ENCODE measurements around the gene LSAMP. TPM values are rescaled to one million over a fixed set of nuclear protein-coding genes. Genes with fewer than 3 reads are reported as not detected.

LSAMP gene
- total RNA-seq (1.5 TPM), polyA plus RNA-seq (0.71 TPM)
- long read RNA-seq, donor 1, full-length matches to known transcripts, result 1 of 1 reads
- long read RNA-seq, donor 1, partial matches to known transcripts, result 0 of 1 reads
- long read RNA-seq, donor 1, other reads (novel, unspliced or antisense), result 0 of 1 reads
- long read RNA-seq, donor 2, full-length matches to known transcripts, result 2 of 2 reads
- long read RNA-seq, donor 2, partial matches to known transcripts, result 0 of 2 reads
- long read RNA-seq, donor 2, other reads (novel, unspliced or antisense), result 0 of 2 reads
- long read RNA-seq, donor 3, full-length matches to known transcripts, result 1 of 1 reads
- long read RNA-seq, donor 3, partial matches to known transcripts, result 0 of 1 reads
- long read RNA-seq, donor 3, other reads (novel, unspliced or antisense), result 0 of 1 reads
- long read RNA-seq, donor 4, full-length matches to known transcripts, result 1 of 1 reads
- long read RNA-seq, donor 4, partial matches to known transcripts, result 0 of 1 reads
- long read RNA-seq, donor 4, other reads (novel, unspliced or antisense), result 0 of 1 reads
- long read RNA-seq, donor 5, full-length matches to known transcripts, result 4 of 9 reads
- long read RNA-seq, donor 5, partial matches to known transcripts, result 5 of 9 reads
- long read RNA-seq, donor 5, other reads (novel, unspliced or antisense), result 0 of 9 reads
- long read RNA-seq, donor 6, full-length matches to known transcripts, result 3 of 3 reads
- long read RNA-seq, donor 6, partial matches to known transcripts, result 0 of 3 reads
- long read RNA-seq, donor 6, other reads (novel, unspliced or antisense), result 0 of 3 reads
- long read RNA-seq, donor 7, full-length matches to known transcripts, result 1 of 1 reads
- long read RNA-seq, donor 7, partial matches to known transcripts, result 0 of 1 reads
- long read RNA-seq, donor 7, other reads (novel, unspliced or antisense), result 0 of 1 reads
- long read RNA-seq, donor 8, full-length matches to known transcripts, result 3 of 3 reads
- long read RNA-seq, donor 8, partial matches to known transcripts, result 0 of 3 reads
- long read RNA-seq, donor 8, other reads (novel, unspliced or antisense), result 0 of 3 reads
- long read RNA-seq, donor 9, result 0 reads
- long read RNA-seq, donor 10, result 0 reads

DNA sequence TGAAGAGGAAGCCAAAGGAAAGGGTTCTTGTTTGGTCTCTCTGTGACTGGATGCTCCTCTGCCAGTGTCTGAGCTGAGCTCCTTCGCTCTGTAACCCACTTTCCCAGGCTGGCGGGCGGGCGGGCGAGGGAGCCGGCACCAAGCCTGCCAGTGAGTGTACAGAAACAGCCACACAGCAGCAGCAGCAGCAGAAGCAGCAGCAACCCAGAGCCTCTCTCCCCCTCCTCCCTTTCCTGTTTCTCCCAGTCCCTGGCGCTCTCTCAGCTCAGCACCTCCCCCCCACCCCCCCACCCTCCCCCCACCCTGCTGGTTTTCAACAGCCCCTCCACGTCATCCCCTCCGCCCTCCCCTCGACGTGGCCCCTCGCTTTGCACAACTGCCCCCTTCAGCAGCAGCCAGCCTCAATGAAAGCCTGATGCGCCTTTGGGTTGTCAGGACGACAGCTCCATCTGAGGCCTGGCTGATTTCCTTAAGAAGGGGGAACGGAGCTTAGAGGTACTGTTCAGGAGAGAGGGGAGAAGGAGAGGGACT lies at the start of gene LSAMP:
Gene LSAMP, minus strand, starts transcription at position 177 of the 531 bp plus-strand sequence.
- Histone ChIP-seq H3K36me3 (ENCODE audit: control insufficient read depth in 2 of 2, insufficient read depth in 2 of 2, low read length in 1 of 2) (no peaks in the 10 kb centered on the region), H3K9me3 (ENCODE audit: control insufficient read depth in 2 of 2, insufficient read depth in 1 of 2, low read length in 1 of 2) (no peaks in the 10 kb centered on the region), H3K27me3 (ENCODE audit: control insufficient read depth in 2 of 2, insufficient read depth in 1 of 2, low read length in 1 of 2) (peaks cover 0 to 10% of the 10 kb centered on the region in 2 donors), H3K27ac (ENCODE audit: low read depth in 1 of 2, low read length in 1 of 2) (no peak within 1 kb of the TSS), H3K4me3 (ENCODE audit: low read length in 2 of 2) (no peak within 1 kb of the TSS), H3K4me1 (ENCODE audit: control insufficient read depth in 2 of 2, insufficient read depth in 2 of 2, low read length in 2 of 2) (no peaks in the 10 kb centered on the region)
- 9% methylated on average over 15 of the region's 15 CpGs for WGBS
- DNase-seq (ENCODE audit: low read depth in 6 of 9, low spot score in 9 of 9), result no peak

GRCh38 chr3:116492379-116492778 lies 47.1 kb upstream of the LSAMP start:
- WGBS, result over 99% methylated on average over 2 of the region's 2 CpGs
- Histone ChIP-seq H3K36me3 (ENCODE audit: control insufficient read depth in 2 of 2, insufficient read depth in 2 of 2, low read length in 1 of 2) (no peaks in the 10 kb centered on the region), H3K27ac (ENCODE audit: low read depth in 1 of 2, low read length in 1 of 2) (no peak overlapping the region), H3K27me3 (ENCODE audit: control insufficient read depth in 2 of 2, insufficient read depth in 1 of 2, low read length in 1 of 2) (no peaks in the 10 kb centered on the region), H3K9me3 (ENCODE audit: control insufficient read depth in 2 of 2, insufficient read depth in 1 of 2, low read length in 1 of 2) (peaks cover 0 to 9% of the 10 kb centered on the region in 2 donors), H3K4me1 (ENCODE audit: control insufficient read depth in 2 of 2, insufficient read depth in 2 of 2, low read length in 2 of 2) (no peaks in the 10 kb centered on the region), H3K4me3 (ENCODE audit: low read length in 2 of 2) (no peak overlapping the region)
- DNase-seq (ENCODE audit: low read depth in 6 of 9, low spot score in 9 of 9), result no peak

- 77% methylated on average over 4 of the region's 4 CpGs for WGBS
- Histone ChIP-seq H3K4me1 (ENCODE audit: control insufficient read depth in 2 of 2, insufficient read depth in 2 of 2, low read length in 2 of 2) (no peaks in the 10 kb centered on the region), H3K27ac (ENCODE audit: low read depth in 1 of 2, low read length in 1 of 2) (no peak overlapping the region), H3K4me3 (ENCODE audit: low read length in 2 of 2) (no peak overlapping the region), H3K9me3 (ENCODE audit: control insufficient read depth in 2 of 2, insufficient read depth in 1 of 2, low read length in 1 of 2) (peaks cover 0 to 26% of the 10 kb centered on the region in 2 donors), H3K36me3 (ENCODE audit: control insufficient read depth in 2 of 2, insufficient read depth in 2 of 2, low read length in 1 of 2) (no peaks in the 10 kb centered on the region), H3K27me3 (ENCODE audit: control insufficient read depth in 2 of 2, insufficient read depth in 1 of 2, low read length in 1 of 2) (no peaks in the 10 kb centered on the region)
- no peak for DNase-seq (ENCODE audit: low read depth in 6 of 9, low spot score in 9 of 9)
Measured at GRCh38 chr3:116483135-116483534, 37.8 kb upstream of the LSAMP start.

DNA sequence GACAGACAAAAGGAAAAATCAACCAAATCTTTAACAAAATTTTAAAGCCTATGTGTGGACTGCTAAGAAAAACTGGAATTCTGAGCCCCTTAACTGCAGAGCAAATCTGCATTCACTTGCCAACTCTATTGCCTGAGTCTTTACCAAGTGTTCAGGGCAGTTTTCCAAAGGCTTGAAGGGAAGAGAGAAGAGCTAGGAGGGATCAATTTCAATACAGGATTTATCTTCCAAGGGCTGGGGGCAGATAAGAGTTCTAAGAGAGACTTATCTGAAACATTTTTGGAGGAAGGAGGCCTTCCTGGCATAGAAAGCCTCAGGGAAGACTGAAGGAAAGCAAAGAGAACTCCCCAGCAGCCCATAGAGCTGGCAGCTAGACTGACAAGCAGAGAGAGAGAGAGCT lies 31.4 kb upstream of the LSAMP start:
- no peak for DNase-seq (ENCODE audit: low read depth in 6 of 9, low spot score in 9 of 9)
- Histone ChIP-seq H3K36me3 (ENCODE audit: control insufficient read depth in 2 of 2, insufficient read depth in 2 of 2, low read length in 1 of 2) (no peaks in the 10 kb centered on the region), H3K27me3 (ENCODE audit: control insufficient read depth in 2 of 2, insufficient read depth in 1 of 2, low read length in 1 of 2) (no peaks in the 10 kb centered on the region), H3K4me3 (ENCODE audit: low read length in 2 of 2) (no peak overlapping the region), H3K27ac (ENCODE audit: low read depth in 1 of 2, low read length in 1 of 2) (no peak overlapping the region), H3K9me3 (ENCODE audit: control insufficient read depth in 2 of 2, insufficient read depth in 1 of 2, low read length in 1 of 2) (peaks cover 0 to 7% of the 10 kb centered on the region in 2 donors), H3K4me1 (ENCODE audit: control insufficient read depth in 2 of 2, insufficient read depth in 2 of 2, low read length in 2 of 2) (no peaks in the 10 kb centered on the region)

DNA sequence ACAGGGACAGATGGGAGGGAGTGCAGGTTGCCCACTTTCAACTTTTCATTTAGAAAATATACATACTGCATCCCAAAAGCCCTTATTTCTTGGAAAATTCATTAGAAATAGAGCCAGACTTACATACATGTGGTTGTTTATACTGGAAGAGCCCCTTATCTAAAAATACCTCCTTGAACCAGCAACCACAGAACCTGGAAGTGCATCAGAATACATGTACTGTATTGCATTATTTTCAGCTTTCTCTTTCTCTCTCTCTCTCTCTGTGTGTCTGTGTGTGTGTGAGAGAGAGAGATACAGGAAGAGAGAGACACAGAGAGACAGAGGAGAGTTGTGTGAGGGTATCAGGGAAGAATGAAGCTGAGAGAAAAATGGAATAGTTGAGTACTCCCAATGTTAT lies 29.5 kb upstream of the LSAMP start:
- H3K27me3 ChIP-seq (ENCODE audit: control insufficient read depth in 2 of 2, insufficient read depth in 1 of 2, low read length in 1 of 2), result no peaks in the 10 kb centered on the region
- no peak for DNase-seq (ENCODE audit: low read depth in 6 of 9, low spot score in 9 of 9)
- H3K9me3 ChIP-seq (ENCODE audit: control insufficient read depth in 2 of 2, insufficient read depth in 1 of 2, low read length in 1 of 2), result peaks cover 0 to 7% of the 10 kb centered on the region in 2 donors
- H3K4me1 ChIP-seq (ENCODE audit: control insufficient read depth in 2 of 2, insufficient read depth in 2 of 2, low read length in 2 of 2), result no peaks in the 10 kb centered on the region
- no peaks in the 10 kb centered on the region for H3K36me3 ChIP-seq (ENCODE audit: control insufficient read depth in 2 of 2, insufficient read depth in 2 of 2, low read length in 1 of 2)
- H3K4me3 ChIP-seq (ENCODE audit: low read length in 2 of 2), result no peak overlapping the region
- H3K27ac ChIP-seq (ENCODE audit: low read depth in 1 of 2, low read length in 1 of 2), result no peak overlapping the region

- Histone ChIP-seq H3K4me1 (ENCODE audit: control insufficient read depth in 2 of 2, insufficient read depth in 2 of 2, low read length in 2 of 2) (no peaks in the 10 kb centered on the region), H3K4me3 (ENCODE audit: low read length in 2 of 2) (no peak overlapping the region), H3K36me3 (ENCODE audit: control insufficient read depth in 2 of 2, insufficient read depth in 2 of 2, low read length in 1 of 2) (no peaks in the 10 kb centered on the region), H3K27ac (ENCODE audit: low read depth in 1 of 2, low read length in 1 of 2) (no peak overlapping the region), H3K27me3 (ENCODE audit: control insufficient read depth in 2 of 2, insufficient read depth in 1 of 2, low read length in 1 of 2) (no peaks in the 10 kb centered on the region), H3K9me3 (ENCODE audit: control insufficient read depth in 2 of 2, insufficient read depth in 1 of 2, low read length in 1 of 2) (peaks cover 0 to 6% of the 10 kb centered on the region in 2 donors)
- no peak for DNase-seq (ENCODE audit: low read depth in 6 of 9, low spot score in 9 of 9)
- 13% methylated on average over 2 of the region's 2 CpGs for WGBS
Measured at GRCh38 chr3:116474032-116474780, 28.9 kb upstream of the LSAMP start.

- H3K4me1 ChIP-seq (ENCODE audit: control insufficient read depth in 2 of 2, insufficient read depth in 2 of 2, low read length in 2 of 2), result no peaks in the 10 kb centered on the region
- H3K27ac ChIP-seq (ENCODE audit: low read depth in 1 of 2, low read length in 1 of 2), result no peak overlapping the region
- H3K36me3 ChIP-seq (ENCODE audit: control insufficient read depth in 2 of 2, insufficient read depth in 2 of 2, low read length in 1 of 2), result no peaks in the 10 kb centered on the region
- no peak overlapping the region for H3K4me3 ChIP-seq (ENCODE audit: low read length in 2 of 2)
- peaks cover 0 to under 1% of the 10 kb centered on the region in 2 donors for H3K9me3 ChIP-seq (ENCODE audit: control insufficient read depth in 2 of 2, insufficient read depth in 1 of 2, low read length in 1 of 2)
- H3K27me3 ChIP-seq (ENCODE audit: control insufficient read depth in 2 of 2, insufficient read depth in 1 of 2, low read length in 1 of 2), result no peaks in the 10 kb centered on the region
- DNase-seq (ENCODE audit: low read depth in 6 of 9, low spot score in 9 of 9), result no peak
Measured at GRCh38 chr3:116473602-116474001, 28.3 kb upstream of the LSAMP start.

GRCh38 chr3:116470605-116471197 lies 25.4 kb upstream of the LSAMP start:
- Histone ChIP-seq H3K4me1 (ENCODE audit: control insufficient read depth in 2 of 2, insufficient read depth in 2 of 2, low read length in 2 of 2) (no peaks in the 10 kb centered on the region), H3K27me3 (ENCODE audit: control insufficient read depth in 2 of 2, insufficient read depth in 1 of 2, low read length in 1 of 2) (no peaks in the 10 kb centered on the region), H3K4me3 (ENCODE audit: low read length in 2 of 2) (no peak overlapping the region), H3K9me3 (ENCODE audit: control insufficient read depth in 2 of 2, insufficient read depth in 1 of 2, low read length in 1 of 2) (no peaks in the 10 kb centered on the region), H3K27ac (ENCODE audit: low read depth in 1 of 2, low read length in 1 of 2) (no peak overlapping the region), H3K36me3 (ENCODE audit: control insufficient read depth in 2 of 2, insufficient read depth in 2 of 2, low read length in 1 of 2) (no peaks in the 10 kb centered on the region)
- WGBS, result 86% methylated on average over 4 of the region's 4 CpGs
- DNase-seq (ENCODE audit: low read depth in 6 of 9, low spot score in 9 of 9), result no peak
